ENCODE measurements around the gene WWC1. TPM values are rescaled to one million over a fixed set of nuclear protein-coding genes. Genes with fewer than 3 reads are reported as not detected.

The WWC1 gene
- polyA plus RNA-seq, 1 experiment = 5.2 TPM

DNA sequence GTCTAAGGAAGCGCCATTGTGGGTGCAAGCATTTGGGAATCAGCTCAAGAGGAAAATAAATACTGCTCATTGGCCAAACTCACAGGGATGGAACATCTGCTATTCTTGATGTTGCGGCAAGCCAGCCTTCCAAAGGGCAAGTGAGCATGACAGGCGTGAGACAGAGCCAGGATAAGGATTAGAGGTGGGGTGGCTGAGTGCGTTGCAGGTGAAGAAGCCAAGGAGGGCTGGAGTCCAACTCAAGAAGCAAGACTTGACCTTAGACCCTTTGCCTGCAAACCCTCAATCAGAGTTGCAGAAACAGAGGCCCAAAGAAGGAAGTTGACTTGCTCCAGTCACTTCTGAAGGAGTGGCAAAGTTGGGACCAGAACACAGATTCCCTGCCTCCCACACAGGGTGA lies 79.4 kb downstream of the WWC1 start:
- POLR2A ChIA-PET = no interaction called here

DNA sequence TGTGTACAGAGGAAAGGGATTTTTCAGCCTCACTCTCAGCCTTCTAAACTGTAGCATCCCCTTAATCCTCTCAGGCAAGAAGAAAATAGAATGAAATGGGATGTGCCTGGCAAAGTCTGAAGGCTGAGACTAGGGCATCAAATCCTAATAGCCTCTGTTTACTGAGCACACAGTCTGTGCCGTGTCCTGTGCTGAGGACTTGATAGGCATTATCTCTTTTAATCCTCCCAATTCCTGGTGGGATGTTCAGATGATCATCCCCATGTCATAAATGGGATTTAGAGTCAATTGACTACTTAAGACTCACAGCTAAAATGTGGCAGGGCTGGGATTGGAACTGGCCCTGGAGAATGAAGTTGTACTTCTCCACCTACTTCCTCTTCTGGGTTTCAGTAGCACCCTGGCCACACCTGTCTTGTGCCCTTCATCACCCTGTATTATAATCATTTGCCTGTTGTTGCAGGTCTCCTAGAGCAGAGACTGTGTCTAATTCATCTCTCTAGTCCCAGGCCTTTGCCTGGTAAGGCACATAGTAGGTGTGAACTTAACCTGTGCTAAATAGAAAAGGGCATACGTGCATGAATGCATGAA lies 81.0 kb downstream of the WWC1 start:
- Histone ChIP-seq H3K4me3 (ENCODE audit: low read depth, low read length) (no peak overlapping the region), H3K27ac (ENCODE audit: low read depth, low read length) (no peak overlapping the region), H3K27me3 (ENCODE audit: control insufficient read depth, insufficient read depth, low read length) (no peaks in the 10 kb centered on the region), H3K9me3 (ENCODE audit: control insufficient read depth, insufficient read depth, low read length) (no peaks in the 10 kb centered on the region)
- DNase-seq (ENCODE audit: low read depth, low spot score) = no peak
- POLR2A ChIA-PET = no interaction called here
- TF ChIP-seq, protein P1, sequence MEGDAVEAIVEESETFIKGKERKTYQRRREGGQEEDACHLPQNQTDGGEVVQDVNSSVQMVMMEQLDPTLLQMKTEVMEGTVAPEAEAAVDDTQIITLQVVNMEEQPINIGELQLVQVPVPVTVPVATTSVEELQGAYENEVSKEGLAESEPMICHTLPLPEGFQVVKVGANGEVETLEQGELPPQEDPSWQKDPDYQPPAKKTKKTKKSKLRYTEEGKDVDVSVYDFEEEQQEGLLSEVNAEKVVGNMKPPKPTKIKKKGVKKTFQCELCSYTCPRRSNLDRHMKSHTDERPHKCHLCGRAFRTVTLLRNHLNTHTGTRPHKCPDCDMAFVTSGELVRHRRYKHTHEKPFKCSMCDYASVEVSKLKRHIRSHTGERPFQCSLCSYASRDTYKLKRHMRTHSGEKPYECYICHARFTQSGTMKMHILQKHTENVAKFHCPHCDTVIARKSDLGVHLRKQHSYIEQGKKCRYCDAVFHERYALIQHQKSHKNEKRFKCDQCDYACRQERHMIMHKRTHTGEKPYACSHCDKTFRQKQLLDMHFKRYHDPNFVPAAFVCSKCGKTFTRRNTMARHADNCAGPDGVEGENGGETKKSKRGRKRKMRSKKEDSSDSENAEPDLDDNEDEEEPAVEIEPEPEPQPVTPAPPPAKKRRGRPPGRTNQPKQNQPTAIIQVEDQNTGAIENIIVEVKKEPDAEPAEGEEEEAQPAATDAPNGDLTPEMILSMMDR (IDR thresholded peaks at IDR 0.05; ENCODE audit: low read depth, low read length) = no peak
- CTCF ChIA-PET = interaction anchor here (0.6 kb wide), 1 partner anchor 78 kb away, joined by 4 read pairs; no protein-coding TSS in a partner anchor

More for the DNA sequence above, 79.4 kb downstream of the WWC1 start:
- no peak for DNase-seq (ENCODE audit: low read depth, low spot score)
- H3K4me3 ChIP-seq (ENCODE audit: low read depth, low read length) = no peak overlapping the region
- H3K9me3 ChIP-seq (ENCODE audit: control insufficient read depth, insufficient read depth, low read length) = no peaks in the 10 kb centered on the region
- TF ChIP-seq, protein P1 (IDR thresholded peaks at IDR 0.05; ENCODE audit: low read depth, low read length) = no peak
- CTCF ChIA-PET = no interaction called here
- no peak overlapping the region for H3K27ac ChIP-seq (ENCODE audit: low read depth, low read length)
- H3K27me3 ChIP-seq (ENCODE audit: control insufficient read depth, insufficient read depth, low read length) = no peaks in the 10 kb centered on the region

DNA sequence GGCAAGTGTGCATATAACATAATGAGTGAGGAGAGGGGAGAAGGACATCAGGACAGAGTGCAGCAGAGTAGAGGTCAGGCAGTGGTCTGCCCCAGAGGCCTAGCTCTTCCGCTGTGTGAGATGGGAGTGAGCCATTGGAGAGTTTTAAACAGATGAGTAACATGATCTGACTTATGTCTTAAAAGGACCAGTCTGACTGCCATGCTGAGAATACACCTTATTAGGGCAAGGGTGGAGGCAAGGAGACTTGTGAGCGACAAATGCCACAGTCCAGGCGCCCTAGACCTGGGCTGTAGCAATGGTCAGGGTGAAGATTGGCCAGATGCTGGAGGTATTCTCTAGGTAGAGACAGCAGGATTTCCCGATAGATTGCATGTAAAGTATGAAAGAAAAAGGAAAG lies 83.1 kb downstream of the WWC1 start:
- POLR2A ChIA-PET = no interaction called here
- CTCF ChIA-PET = interaction anchor here (1.4 kb wide), 1 partner anchor 10 kb away, joined by 4 read pairs; no protein-coding TSS in a partner anchor
- no peaks in the 10 kb centered on the region for H3K9me3 ChIP-seq (ENCODE audit: control insufficient read depth, insufficient read depth, low read length)

DNA sequence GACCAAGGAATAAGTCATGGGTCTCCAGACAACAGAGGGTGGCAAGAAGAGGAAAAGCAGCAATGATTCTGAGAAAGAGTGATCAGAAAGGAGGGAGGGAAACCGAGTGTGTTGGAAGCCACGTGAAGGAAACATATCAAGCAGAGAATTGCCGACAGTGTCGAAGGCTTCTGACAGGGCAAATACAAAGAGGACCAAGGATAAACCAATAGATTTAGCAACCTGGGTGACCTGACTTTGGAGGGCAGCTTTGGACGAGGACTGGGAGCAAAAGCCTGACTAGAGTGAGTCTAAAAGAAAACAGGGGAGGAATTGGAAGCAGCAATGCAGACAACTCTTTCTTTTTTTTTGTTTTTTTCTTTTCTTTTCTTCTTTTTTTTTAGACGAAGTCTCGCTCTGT lies 83.8 kb downstream of the WWC1 start:
- H3K27ac ChIP-seq (ENCODE audit: low read depth, low read length) = no peak overlapping the region
- TF ChIP-seq, protein P1 (IDR thresholded peaks at IDR 0.05; ENCODE audit: low read depth, low read length) = no peak
- no peak for DNase-seq (ENCODE audit: low read depth, low spot score)
- ChIA-PET CTCF (interaction anchor here (1.4 kb wide), 1 partner anchor 10 kb away, joined by 4 read pairs; no protein-coding TSS in a partner anchor), POLR2A (no interaction called here)
- H3K27me3 ChIP-seq (ENCODE audit: control insufficient read depth, insufficient read depth, low read length) = no peaks in the 10 kb centered on the region
- H3K4me3 ChIP-seq (ENCODE audit: low read depth, low read length) = no peak overlapping the region
- H3K9me3 ChIP-seq (ENCODE audit: control insufficient read depth, insufficient read depth, low read length) = no peaks in the 10 kb centered on the region

More for the DNA sequence above, 83.1 kb downstream of the WWC1 start:
- Histone ChIP-seq H3K27ac (ENCODE audit: low read depth, low read length) (no peak overlapping the region), H3K4me3 (ENCODE audit: low read depth, low read length) (no peak overlapping the region), H3K27me3 (ENCODE audit: control insufficient read depth, insufficient read depth, low read length) (no peaks in the 10 kb centered on the region)
- TF ChIP-seq, protein P1 (IDR thresholded peaks at IDR 0.05; ENCODE audit: low read depth, low read length) = no peak
- no peak for DNase-seq (ENCODE audit: low read depth, low spot score)

DNA sequence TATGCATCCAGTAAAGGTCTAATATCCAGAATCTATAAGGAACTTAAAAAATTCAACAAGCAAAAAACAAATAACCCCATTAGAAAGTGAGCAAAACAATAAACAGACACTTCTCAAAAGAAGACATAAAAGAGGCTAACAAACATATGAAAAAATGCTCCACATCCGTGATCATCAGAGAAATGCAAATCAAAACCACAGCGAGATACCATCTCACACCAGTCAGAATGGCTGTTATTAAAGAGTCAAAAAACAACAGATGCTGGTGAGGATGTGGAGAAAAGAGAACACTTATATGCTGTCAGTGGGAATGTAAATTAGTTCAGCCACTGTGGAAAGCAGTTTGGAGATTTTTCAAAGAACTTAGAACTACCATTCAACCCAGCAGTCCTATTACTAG lies 86.1 kb downstream of the WWC1 start:
- POLR2A ChIA-PET = no interaction called here
- no peak for DNase-seq (ENCODE audit: low read depth, low spot score)
- TF ChIP-seq, protein P1 (IDR thresholded peaks at IDR 0.05; ENCODE audit: low read depth, low read length) = no peak
- no peaks in the 10 kb centered on the region for H3K27me3 ChIP-seq (ENCODE audit: control insufficient read depth, insufficient read depth, low read length)
- no peaks in the 10 kb centered on the region for H3K9me3 ChIP-seq (ENCODE audit: control insufficient read depth, insufficient read depth, low read length)
- no peak overlapping the region for H3K27ac ChIP-seq (ENCODE audit: low read depth, low read length)
- no peak overlapping the region for H3K4me3 ChIP-seq (ENCODE audit: low read depth, low read length)
- CTCF ChIA-PET = no interaction called here
